GM12874 (cell line): ENCODE results near the gene LZTR1.

Experiments used
- CTCF ChIP-seq: IDR thresholded peaks from 2 replicates; pipeline ENCODE4 v1.5.1; 2011; ENCODE audit warnings: low read depth, mild to moderate bottlenecking, control low read depth, low read length, moderate library complexity; ENCODE audit not compliant: insufficient read depth

Gene LZTR1

DNA sequence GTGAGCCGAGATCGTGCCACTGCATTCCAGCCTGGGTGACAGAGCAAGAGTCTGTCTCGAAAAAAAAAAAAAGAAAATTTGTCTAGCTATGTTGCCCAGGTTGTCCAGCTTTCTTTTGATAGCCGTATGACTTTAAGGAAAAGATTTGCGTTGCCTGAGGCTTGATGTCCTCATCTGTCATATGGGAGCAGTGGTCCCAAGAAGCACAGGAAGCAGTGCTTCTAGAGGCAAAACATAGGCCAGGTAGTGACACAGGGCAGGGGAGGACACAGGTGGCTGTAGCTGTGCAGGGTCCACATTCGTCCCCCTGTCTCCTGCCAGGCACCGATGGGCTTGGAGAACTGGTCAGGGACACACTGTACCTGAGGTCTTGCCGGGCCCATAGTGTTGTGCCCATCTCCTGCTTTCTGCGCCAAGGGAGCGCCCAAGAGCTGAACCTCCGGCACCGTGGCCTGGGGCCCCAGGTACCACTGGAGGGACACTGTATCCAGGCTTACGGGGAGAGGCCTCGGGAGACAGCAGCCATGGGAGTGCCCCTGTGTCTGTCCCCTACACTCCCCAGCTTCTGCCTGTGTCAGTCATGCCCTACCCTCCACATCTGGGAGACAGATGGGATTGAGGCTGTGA lies 65.1 kb downstream of the LZTR1 start:
- TF ChIP-seq CTCF, result no peak

DNA sequence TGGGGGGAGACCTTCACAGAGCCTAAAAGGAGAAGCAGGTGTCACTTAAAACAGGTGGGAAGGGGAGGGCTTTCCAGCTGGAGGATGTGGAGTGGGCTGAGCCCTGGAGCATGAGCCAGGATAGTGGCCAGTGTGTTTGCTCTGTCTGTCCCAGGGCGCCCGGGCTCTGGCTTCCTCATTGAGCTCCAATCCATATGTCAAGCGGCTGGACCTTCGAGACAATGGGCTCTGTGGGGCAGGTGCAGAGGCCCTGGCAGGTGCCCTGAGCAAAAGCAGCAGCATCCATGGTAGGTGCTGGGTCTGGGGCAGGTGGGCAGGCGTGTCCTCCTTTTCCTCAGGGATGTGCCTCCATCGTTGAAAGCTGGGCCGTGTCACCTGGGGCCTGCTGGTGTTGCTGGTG lies 65.6 kb downstream of the LZTR1 start:
- TF ChIP-seq CTCF, result no peak
